ENCODE results near the gene PKLR.
"Not testable (repeated sequence)": the region's sequence is repeated elsewhere in the genome, so short reads cannot be mapped to it uniquely, and the experiment has no call there.

PKLR gene

DNA sequence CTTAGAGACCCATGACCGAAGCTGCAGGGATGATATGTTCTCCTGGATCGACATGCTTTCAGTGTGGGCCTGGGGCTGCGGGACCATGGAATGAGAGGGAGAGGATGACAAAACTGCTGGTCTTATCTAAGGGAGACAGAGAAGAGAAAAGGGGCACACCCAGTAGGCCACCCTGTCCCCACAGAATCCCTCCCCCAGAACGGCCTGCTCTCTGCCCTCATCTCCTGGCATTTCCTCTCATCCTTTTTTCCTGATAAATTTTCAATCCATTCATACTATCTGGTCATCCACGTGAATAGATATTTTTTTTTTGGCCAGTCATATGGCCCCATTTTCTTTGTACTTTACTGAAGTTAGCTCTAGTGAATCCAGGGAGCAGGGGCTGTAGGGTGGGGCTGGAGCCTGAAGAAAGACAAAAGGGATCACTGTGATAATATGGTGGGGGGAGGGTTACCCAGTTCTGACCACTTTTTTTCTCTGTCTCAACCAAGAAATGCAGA, at the start of gene PKLR:
PKLR (minus strand) TSS at position 97 of the 500 bp plus-strand sequence; CDS start at position 54, 43 bp downstream.
- no peak for DNase-seq

DNA sequence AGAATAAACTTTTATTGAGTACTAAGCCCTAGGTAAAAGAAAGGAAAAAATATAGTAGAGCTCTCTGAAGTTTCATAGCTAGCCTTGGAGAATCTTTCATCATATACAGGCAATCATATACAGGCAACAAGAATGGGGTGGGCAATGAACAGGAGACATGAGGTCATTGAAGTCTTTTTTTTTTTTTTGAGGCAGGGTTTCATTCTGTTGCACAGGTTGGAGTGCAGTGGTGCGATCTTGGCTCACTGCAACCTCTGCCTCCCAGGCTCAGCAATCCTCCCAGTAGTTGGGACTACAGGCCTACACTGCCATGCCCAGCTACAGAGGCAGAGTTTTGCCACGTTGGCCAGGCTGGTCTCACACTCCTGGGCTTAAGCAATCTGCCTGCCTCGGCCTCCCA, 41.6 kb upstream of the PKLR start:
- DNase-seq: no peak

- DNase-seq: no peak
Observed at GRCh38 chr1:155339515-155340097, 38.4 kb upstream of the PKLR start.

DNA sequence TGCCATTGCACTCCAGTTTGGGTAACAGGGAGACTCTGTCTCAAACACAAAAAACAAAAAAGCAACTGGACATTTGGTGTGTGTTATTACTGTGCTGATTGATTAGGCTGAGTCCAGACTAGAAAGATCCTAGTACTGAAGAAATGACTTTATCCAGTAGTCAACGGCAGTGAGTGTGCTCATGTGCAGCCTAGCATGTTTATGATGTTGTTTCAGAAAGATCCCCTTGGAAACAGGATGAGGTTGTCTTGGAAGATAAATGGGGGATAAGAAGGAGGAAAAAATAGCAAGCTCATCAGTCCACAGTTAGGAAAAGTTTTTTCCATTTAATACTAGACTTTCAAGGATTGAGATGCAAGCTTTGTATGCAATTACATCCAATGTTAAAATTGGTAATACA, 33.7 kb upstream of the PKLR start:
- DNase-seq: no peak

GRCh38 chr1:155329980-155330598, 28.9 kb upstream of the PKLR start:
- DNase-seq: no peak

DNA sequence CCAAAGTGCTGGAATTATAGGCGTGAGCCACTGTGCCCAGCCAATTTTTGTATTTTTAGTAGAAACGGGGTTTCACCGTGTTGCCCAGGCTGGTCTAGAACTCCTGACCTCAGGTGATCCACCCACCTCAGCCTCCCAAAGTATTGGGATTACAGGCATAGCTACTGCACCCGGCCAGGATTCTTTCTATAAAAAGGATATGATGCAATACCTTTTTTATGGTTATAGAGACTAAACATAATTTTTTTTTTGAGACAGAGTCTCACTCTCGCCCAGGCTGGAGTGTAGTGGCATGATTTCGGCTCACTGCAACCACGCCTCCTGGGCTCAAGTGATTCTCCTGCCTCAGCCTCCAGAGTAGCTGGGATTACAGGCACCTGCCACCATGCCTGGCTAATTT, 27.6 kb upstream of the PKLR start:
- DNase-seq: not testable (repeated sequence)

- DNase-seq: no peak
Observed at GRCh38 chr1:155327981-155328380, 26.7 kb upstream of the PKLR start.

- DNase-seq: no peak
Observed at GRCh38 chr1:155326631-155327037, 25.4 kb upstream of the PKLR start.

DNA sequence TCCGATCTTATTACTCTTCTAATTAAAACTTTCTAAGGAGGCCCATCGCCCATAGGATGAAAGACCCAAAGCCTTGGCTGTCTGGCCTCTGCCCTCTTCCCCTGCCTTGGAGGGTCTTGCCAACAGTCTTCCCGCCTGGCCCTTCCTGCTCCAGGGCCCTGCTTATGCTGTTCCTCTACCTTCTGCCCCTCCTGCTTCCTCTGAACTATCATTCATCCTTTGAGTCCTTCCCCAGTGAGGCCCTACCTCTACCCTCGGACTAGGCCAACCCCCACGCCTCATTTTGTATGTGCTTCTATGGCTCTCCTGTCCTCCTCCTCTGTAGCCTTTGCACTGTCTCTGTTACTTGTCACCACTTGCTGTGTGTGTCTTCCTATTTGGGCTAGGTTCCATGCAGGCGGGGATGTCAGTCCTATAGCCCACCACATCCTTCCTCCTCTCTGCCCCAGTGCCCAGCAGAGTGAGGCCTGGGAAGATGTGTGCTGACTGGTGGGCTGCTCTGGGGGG, 24.8 kb upstream of the PKLR start:
- DNase-seq: no peak

DNA sequence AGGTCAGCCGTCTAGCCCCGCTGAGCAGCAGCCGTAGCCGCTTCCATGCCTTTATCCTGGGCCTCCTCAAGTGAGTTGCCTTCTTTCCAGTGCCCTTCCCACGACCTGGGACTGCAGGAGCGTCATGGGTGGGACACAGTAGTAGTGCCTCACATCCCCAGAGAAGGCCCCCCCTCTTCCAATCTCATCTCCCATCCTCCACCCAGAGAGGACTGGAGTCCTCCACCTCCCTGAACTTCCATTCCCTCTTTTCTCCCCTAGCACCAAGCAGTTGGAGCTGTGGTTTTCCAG, 24.3 kb upstream of the PKLR start:
- DNase-seq: no peak

DNA sequence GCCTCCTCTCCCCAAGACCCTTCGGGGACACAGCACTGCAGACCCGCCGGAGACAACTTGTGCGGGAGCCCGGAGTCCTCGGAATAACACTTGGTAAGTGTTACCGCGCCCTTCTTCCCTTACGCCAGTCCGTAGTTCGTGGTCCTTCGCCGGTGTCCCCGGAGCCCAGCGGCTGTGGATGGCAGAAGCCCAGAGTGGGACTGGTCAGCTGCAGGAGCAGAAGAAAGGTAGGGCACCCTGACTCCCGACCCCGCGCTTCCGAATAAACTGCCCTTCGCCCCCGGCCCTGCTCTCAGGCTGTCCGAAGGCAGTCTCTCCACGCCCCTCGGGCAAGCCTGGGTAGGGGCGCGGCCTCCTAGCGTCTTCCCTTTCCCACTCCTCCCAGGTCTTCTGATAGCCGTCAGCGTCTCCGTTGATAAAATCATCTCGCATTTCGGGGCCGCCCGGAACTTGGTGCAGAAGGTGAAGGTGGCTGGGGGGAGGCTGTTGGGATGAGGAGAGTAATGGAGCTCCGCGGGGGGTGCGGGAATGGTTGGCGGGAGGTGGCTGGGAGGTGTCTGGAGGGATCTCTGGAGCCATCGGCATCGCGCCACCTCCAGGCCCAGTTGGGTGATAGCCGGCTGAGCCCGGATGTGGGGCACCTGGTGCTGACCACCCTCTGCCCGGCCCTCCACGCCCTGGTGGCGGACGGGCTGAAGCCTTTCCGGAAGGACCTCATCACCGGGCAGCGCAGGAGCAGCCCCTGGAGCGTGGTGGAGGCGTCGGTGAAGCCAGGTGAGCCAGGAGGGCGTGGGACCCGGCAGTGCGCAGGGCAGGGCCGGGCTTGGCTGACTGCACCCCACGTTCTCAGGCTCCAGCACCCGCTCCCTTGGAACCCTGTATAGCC, 23.7 kb upstream of the PKLR start:
- peak; percentile 54 for DNase-seq

- DNase-seq: peak; percentile 99
Observed at GRCh38 chr1:155324037-155324716, 22.9 kb upstream of the PKLR start.

- DNase-seq: peak; percentile 83
Observed at GRCh38 chr1:155323729-155324036, 22.4 kb upstream of the PKLR start.

- DNase-seq: peak; percentile 95
Observed at GRCh38 chr1:155322953-155323728, 21.9 kb upstream of the PKLR start.

DNA sequence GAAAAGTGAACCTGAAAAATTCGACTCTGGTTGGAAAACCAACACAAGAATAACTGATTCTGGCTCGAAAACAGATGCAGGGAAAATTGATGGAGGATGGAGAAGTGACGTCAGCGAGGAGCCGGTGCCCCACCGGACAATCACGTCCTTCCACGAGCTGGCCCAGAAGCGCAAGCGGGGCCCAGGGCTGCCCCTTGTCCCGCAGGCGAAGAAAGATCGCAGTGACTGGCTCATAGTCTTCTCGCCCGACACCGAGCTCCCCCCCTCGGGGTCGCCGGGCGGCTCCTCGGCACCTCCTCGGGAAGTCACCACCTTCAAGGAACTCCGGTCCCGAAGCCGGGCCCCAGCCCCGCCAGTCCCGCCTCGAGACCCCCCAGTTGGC, 21.3 kb upstream of the PKLR start:
- DNase-seq: no peak

DNA sequence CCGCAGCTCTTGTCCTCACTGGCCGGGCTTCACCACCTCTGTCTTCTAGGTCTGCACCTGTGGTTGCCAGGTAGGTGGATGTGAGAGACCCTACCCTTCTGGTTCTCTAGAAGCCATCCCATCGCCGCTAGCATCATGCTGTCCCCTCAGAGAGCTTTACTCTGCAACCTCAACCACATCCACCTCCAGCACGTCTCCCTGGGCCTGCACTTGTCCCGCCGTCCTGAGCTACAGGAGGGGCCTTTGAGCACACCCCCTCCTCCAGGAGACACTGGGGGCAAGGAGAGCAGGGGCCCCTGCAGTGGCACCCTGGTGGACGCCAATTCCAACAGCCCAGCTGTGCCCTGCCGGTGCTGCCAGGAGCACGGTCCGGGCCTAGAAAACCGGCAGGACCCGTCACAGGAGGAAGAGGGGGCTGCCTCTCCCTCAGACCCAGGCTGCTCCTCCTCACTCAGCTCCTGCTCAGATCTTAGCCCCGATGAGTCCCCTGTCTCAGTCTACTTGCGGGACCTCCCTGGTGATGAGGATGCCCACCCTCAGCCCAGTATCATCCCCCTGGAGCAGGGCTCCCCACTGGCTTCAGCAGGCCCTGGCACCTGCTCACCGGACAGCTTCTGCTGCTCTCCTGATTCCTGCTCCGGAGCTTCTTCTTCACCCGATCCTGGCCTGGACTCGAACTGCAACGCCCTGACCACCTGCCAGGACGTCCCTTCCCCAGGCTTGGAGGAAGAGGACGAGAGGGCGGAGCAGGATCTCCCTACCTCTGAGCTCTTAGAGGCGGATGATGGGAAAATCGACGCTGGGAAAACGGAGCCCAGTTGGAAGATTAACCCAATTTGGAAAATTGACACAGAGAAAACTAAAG, 20.6 kb upstream of the PKLR start:
- no peak for DNase-seq

DNA sequence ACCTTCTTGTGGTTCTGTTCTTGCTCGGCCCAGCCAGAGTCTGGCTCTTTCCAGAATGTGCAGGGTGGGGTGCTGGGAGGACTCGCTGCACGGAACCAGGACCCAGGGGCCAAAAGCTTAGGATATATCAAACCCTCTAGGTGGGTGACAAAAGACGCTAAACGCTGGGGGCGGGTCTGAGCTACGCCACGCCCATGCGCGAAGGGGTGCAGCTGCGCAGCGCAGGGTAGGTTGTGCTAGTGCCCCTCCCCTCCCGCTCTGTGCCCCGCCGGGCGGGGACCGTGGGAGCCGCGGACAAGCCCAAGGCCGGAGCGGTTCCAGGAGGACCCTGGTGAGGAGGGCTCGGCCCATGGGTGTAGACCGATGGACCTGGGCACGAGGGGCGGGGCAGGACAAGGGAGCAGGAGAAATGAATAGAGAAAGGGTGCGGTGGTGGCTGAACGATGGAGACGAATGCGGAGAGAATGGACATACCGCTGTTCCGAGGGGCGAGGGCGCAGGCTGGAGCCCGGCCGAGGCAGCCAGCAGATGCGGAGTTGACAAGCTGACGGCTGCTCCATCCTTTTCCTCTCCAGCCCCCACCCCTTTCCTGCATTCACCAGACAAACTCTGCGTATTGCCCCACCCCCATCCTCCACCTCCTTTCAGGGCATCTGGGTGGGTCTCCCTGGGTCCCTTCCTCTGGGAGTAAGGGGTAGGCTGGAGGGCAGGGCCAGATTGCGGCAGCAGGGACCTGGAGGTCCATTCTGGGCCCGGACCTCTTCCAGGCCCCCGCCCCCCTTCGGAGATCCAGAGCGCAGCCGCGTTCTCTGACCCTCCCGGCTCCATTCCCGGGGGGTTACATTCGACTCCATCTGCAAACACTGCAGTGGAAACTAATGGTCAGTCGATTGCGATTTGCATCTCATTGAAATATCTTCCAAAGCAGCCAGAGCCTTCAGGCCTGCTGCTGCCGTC, 19.7 kb upstream of the PKLR start, which contains the start of gene RUSC1:
RUSC1 (plus strand) TSS at position 234 of the 957 bp plus-strand sequence. CDS start 880 bp downstream, outside the sequence.
- no peak for DNase-seq

- DNase-seq: no peak
Observed at GRCh38 chr1:155320252-155320651, 19.0 kb upstream of the PKLR start.

- no peak for DNase-seq
Observed at GRCh38 chr1:155319536-155319935, 18.3 kb upstream of the PKLR start.

- DNase-seq: no peak
Observed at GRCh38 chr1:155318082-155318481, 16.8 kb upstream of the PKLR start.
